GM19372 (cell line): ENCODE measurements around the gene TADA1.
"Not testable (repeated sequence)": the region's sequence is repeated elsewhere in the genome, so short reads cannot be mapped to it uniquely, and the experiment has no call there.

Experiments
- ATAC-seq: cut with Tn5 transposase; IDR thresholded peaks from one replicate; pipeline ENCODE4 v1.9.1; 2021; ENCODE audit warnings: mild to moderate bottlenecking, low read depth, moderate library complexity; ENCODE audit not compliant: unreplicated experiment

TADA1 gene

DNA sequence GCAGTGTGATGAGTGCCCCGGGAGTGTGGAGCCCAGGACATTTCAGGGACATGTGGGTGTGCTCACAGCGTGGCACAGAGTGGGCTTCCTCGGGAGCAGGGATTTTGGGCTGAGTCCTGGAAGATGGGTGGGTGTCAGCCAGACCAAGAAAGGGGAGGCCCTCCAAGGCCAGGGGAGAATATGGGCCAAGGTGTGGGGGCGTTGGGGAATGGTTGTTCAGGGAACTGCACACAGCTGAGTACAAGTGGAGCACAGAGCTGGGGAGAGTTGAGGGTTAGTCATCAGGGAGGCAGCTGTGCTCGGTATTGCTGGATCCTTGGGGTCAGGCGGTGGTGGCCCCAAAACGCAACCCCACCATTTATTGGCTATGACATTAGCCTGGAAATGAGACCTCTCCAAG lies 31.3 kb downstream of the TADA1 start:
- no peak for ATAC-seq

DNA sequence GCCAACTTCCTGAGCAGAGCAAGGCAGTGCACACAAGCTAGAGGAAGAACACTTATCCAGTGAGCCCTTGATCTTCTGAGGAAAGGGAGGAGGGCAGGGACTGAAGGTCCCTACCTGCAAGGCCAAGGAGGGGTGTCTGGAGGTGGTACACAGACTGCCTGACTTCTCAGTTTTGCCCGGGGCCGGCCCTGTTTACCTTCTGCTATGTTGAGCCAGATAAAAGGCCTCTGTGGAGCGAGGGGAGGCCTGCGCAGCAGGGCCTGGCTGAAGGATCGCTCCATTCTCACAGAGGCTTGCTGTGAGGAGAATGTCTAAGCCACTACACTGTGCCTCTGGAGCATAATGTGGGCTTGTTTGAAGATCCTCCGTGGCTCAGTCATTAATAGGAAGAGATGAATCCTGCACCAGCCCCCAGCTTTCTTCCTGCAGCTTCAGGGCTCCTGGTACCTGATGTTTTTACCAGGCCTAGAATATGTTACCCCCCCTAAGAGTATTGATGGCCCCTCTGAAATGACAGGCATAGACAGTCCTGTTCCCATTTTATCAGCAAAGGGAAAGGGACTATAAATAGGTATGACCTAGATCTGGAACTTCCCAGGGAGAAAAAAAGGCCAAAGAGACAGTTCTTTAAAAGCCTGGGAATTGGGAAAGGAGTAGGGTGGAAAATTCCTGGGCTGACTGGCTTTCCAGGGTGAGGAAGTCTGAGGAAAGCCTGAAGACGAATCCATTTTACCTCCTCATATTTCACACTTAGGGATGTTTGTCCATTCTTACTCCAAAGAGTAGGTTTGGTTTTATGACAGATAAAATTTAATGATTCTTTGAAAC lies 32.1 kb downstream of the TADA1 start:
- ATAC-seq = no peak

DNA sequence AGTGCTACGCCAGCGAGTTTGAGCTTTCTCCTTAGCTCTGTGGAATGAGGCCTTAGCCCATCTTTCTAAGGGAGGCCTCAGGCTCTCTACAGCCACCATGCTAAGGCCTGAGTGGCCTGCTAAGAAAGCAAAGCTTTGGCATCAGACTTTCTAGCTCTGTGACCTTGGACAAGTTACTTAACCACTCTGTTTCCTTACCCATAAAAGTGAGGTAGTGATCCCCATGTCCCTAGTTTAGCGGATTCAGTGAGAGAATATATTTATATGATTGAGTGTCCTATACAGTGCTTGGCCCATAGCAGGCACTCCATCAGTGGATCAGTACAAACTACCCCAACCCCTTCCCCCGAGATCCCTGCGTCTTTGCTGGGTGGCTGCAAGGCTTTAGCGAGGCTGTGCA lies 32.7 kb downstream of the TADA1 start:
- no peak for ATAC-seq

DNA sequence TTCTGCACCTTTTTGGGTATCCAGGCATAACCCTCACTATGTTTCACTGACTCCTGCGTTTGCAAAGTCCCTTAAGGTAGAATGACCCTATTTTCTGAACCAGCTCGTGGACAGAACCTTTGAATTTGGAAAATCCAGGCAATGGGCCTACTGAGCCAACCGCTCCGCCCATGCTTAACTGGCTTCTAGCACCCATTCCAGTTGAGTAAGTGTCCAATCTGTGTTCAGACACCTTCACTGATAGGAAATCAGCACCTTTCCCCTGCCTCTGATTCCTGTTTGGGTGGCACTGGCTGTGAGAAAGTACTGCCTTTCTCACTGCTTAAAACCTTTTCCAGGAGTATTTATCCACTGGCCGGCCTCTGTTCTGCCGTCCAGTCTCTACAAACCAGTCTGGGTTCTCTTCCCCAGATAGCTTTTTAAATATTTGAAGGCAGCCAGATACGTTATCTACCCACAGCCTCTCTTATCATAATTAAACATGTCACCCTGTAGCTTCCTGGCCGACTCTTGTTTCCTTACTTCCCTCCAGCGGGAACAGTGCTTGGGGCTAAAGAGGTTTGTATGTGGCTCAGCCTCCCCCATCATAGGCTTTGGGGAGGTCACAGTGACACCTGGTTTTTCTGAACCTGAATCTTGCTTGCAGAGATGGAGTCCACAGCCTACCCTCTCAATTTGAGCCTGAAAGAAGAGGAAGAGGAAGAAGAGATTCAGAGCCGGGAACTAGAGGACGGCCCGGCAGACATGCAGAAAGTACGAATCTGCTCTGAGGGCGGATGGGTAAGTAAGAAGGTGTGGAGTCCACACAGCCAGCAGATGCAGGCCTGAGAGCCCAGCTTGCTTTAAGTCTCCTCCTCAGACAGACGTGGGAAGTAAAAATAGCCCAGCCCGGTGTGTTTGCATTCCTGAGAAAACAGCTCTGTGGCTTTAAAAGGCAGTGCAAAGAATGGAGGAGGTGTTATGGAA lies 35.5 kb downstream of the TADA1 start:
- ATAC-seq = no peak

DNA sequence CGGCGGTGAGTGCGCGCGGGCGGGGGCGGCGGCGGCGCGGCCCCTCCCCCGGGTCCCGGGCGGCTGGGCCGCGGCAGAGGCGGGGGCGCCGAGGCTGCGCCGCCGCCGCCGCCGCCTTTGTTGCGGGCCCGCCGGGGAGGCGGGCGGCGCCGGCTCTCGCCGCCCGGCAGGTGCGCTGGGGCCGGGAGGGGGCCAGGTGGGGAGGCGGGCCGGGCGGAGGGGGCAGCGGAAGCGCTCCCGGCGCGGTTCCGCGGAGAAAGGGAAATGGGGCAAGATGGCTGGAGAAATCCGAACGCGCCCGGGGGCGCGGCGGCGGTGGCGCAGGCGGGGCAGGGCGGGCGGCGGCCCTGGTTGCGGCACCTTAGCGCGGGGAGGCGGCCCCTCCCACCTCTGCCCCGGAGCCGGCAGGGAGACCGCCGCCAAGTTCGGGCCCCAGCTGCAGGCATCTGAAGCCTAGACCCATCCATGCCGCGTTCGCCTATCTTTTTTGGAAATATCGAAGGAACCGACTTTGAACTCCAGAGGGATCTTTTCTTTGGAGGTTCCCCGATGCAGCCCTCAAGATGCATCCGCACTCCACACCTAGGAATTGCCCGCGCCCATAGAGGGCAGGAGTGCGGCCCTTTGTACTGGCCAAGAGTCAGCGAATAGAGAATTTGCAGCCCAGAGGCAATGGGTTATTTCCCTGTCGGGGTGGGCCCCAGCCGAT lies 36.3 kb downstream of the TADA1 start:
- ATAC-seq = peak; percentile 38

DNA sequence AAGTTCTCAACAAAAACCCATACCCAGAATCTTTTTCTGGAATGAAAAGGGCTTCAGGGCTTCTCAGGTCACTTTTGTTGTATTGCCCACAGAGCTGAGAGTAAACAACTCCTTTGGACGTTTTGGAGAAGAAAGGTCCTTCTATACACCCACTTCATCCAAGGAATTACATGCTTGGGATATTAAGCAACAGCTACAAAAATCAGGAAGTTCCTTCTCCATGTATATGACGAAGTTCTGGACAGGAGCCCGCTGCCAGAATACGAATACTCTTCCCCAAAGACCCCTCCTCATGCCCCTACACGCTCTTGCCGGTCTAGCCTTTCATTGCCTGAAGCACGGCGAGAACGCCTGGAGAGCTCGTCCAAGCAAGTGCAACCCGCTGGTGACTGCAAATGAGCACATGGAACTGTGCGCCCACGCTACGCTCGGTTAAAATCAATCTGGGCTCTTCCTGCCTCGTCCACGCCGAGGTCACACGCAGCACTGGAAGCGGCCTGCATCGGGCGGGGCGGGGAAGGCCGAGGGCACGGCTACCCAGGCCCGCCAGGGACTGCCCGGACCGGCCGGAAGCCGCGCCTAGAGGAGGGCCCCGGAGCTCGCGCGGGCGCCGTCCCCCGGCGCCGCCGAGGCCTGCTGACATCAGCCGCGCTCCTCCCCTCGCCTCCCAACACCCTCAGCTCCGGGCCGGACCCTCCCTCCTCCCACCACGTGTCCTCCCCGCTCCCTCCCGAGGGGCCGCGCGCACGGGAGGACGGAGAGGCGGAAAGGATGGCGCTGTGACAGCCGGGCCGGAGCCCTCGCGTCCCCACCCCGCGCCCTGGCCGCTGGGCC lies 37.1 kb downstream of the TADA1 start, which contains the start of gene POGK:
Gene POGK (plus strand): TSS at position 710 of the 834 bp plus-strand sequence. CDS start 1,482 bp downstream, outside the sequence.
- ATAC-seq = peak; percentile 90

DNA sequence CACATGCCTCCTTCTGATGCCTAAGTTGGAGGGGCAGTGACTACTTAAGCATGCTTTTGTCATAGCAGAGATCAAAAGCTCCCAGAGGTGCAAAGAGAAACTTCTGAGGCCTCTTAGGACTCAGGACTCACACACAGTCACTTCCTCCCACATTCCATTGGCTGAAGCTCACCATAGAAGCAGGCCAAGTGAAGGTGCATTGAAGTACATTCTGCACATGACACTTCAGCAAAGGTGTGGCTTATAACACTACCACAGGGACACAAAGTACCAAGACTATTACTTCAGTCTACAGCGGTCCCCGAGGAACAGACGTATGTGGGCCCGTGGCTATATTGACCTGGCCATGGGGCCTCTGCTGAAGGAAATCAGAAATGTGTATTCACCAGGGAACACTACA lies 39.3 kb downstream of the TADA1 start:
- no peak for ATAC-seq

DNA sequence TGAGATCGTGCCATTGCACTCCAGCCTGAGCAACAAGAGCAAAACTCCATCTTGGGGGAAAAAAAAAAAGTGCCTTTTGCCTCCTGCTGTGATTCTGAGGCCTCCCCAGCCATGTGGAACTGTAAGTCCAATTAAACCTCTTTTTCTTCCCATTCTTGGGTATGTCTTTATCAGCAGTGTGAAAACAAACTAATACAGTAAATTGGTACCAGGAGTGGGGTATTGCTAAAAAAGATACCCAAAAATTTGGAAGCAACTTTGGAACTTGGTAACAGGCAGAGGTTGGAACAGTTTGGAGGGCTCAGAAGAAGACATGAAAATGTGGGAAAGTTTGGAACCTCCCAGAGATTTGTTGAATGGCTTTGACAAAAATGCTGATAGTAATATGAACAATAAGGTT lies 46.3 kb downstream of the TADA1 start:
- not testable (repeated sequence) for ATAC-seq

DNA sequence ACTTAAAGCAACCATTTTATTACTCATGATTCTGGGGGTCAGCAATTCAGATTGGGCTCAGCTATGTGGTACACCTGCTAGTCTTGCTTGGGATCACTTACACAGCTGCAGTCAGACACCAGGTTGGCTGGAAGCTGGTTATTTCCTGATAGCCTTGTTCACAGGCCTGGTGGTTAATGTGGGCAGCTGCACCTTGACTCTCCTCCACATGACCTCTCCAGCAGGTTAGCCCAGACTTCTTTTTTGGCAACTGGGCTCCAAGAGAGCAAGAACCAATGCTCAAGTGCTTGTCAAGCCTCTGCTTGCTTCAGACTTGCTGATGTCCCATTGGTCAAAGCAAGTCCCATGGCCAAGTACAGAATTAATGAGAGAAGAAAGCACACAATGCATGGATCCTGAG lies 48.6 kb downstream of the TADA1 start:
- ATAC-seq = no peak

DNA sequence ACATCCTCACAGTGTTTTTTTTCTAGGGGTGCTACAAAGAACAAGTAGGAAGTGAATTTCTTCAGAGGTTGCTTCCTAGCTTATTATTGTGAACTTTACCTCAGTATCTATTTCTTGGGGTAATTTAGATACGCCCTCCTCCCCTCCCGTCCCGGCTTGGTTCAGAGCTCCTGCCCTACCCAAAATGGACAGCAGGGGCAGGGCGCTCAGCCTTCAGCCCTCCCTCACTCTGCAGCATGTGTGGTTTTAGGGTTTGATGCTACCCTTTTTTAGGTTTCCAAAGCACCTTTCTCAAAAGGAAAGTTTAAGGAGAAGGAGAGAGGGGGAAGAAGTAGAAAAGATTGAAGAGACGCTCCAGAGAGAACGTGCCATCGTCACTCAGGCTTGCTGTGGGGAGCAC lies 53.7 kb downstream of the TADA1 start:
- ATAC-seq = no peak

DNA sequence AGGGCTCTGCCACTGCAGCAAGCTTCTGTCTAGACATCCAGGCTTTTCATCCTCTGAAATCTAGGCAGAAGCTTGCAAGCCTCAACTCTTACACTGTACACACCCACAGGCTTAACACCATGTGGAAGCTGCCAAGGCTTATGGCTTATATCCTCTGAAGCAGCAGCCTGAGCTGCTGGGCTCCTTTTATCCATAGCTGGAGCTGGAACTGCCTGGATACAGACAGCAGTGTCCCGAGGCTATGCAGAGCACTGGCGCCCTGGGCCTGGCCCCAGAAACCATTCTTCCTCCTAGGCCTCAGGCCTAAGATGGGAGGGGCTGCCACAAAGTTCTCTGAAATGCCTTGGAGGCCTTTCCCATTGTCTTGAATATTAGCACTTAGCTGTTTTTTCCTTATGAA lies 56.1 kb downstream of the TADA1 start:
- no peak for ATAC-seq

DNA sequence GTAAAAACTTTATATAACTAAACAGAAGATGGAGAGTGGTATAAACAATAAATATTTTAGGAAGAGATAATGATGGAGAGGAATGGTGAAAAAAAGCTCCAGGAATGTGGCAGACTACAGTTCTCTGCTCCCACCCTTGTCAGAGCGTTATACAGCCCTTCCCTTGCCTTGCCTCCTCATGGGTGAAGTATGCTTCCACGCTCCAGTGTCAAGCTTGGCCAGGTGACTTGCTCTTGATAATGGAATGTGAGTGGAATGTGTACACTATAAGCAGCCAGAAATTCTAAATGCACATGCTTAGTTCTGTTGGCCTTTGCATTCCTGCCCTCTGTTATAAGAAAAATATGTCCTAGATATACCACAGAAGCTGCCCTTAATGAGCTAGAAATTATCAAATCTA lies 61.5 kb downstream of the TADA1 start:
- ATAC-seq = no peak

DNA sequence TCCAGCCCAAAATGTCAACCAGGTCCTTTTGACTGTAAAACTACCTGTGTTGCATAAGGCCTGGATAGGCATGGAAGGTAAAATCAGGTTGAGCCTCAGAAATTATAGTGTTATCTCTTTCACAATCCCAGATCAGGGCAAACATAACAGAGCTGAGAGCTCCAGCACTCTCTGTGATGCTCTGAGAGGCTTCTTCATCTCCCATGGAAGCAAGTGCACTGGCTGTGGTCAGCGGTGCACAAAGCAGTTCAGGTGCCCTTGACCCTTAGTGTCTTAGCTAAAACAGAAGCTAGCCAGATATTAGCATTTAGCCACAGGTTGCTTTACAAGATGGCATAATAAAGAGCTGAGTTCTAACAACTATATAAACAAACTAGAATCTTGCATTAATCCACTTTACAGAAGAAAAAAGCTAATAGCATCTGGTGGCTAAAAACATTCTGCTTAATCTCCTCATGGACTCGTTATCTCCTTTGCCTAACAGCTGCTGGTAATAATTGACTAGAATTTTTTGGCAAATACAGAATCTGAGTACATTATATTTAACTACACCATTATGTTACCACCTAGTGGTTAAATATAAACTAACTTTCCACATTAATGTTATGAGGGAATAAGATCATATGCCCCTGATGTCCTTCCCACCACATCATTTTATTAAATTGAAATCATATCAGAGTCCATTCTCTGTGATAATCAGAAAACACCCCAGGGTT lies 62.4 kb downstream of the TADA1 start:
- no peak for ATAC-seq

DNA sequence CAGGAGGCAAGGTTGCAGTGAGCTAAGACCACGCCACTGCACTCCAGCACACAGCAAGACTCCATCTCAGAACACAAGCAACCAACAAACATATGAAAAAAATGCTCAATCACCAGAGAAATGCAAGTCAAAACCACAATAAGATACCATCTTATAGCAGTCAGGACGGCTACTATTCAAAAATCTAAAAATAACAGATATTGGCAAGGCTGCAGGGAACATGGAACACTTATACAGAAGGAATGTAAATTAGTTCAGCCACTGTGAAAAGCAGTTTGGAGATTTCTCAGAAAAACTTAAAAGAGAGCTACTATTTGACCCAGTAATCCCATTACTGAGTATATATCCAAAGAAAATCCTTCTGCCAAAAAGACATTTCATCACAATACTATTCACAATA lies 64.4 kb downstream of the TADA1 start:
- ATAC-seq = no peak

DNA sequence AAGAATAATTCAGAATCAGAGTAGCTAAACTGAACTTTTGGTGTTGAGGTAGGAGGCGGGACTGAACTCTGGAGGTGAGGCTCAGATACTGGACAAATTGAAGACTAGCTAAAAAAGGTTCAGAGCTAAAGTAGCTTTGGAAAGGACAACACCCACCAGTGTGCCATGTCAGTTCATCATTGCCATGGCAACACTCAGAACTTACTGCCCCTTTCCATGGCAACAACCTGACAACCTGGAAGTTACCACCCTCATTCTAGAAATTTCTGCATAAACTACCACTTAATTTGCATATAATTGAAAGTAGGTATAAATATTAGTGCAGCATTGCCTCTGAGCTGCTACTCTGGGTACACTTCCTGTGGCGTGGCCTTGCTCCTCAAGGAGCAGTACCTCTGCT lies 67.1 kb downstream of the TADA1 start:
- ATAC-seq = no peak
